ENCODE results near the gene PLXNA3.

DNA sequence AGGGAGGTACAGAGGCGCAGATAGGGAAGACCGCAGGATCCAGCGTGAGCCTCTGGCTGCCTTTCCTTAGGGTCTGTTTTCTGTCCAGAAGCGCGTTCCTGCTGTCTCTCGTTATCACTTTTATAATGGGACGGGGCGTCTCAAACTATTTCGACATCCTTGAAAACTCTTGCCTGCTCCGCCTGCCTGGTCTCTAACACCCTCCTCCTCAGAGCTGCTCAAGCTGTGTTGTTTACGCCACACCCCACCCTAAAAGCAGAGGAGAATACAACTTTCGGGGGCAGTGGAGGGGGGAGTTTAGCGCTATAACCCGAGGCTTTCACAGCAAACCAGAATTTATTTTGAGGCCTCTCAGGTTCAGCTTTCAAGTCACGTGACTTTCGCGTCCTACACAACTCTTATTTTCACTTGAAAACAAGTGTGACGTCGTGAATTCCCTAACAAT lies 58.6 kb downstream of the PLXNA3 start:
- TF ChIP-seq EP300 (IDR thresholded peaks at IDR 0.05; ENCODE audit: borderline replicate concordance in 1 of 2, low read depth in 1 of 2, low read length in 1 of 2) (no peak), MAX (IDR thresholded peaks at IDR 0.05; ENCODE audit: low read depth) (no peak), CTCF (IDR thresholded peaks at IDR 0.05) (no peak), SIN3A (IDR thresholded peaks at IDR 0.05; ENCODE audit: borderline replicate concordance, low read depth, low read length) (no peak), RFX5 (IDR thresholded peaks at IDR 0.05; ENCODE audit: low read length) (no peak), POLR2AphosphoS5 (IDR thresholded peaks at IDR 0.05; ENCODE audit: low read depth, low read length) (no peak), SMC3 (IDR thresholded peaks at IDR 0.05; ENCODE audit: low read depth, low read length) (no peak), NRF1 (IDR thresholded peaks at IDR 0.05; ENCODE audit: low read depth, low read length) (no peak), TAF1 (IDR thresholded peaks at IDR 0.05; ENCODE audit: borderline replicate concordance, low read depth, low read length) (no peak)
- TF ChIP-seq, protein P1, sequence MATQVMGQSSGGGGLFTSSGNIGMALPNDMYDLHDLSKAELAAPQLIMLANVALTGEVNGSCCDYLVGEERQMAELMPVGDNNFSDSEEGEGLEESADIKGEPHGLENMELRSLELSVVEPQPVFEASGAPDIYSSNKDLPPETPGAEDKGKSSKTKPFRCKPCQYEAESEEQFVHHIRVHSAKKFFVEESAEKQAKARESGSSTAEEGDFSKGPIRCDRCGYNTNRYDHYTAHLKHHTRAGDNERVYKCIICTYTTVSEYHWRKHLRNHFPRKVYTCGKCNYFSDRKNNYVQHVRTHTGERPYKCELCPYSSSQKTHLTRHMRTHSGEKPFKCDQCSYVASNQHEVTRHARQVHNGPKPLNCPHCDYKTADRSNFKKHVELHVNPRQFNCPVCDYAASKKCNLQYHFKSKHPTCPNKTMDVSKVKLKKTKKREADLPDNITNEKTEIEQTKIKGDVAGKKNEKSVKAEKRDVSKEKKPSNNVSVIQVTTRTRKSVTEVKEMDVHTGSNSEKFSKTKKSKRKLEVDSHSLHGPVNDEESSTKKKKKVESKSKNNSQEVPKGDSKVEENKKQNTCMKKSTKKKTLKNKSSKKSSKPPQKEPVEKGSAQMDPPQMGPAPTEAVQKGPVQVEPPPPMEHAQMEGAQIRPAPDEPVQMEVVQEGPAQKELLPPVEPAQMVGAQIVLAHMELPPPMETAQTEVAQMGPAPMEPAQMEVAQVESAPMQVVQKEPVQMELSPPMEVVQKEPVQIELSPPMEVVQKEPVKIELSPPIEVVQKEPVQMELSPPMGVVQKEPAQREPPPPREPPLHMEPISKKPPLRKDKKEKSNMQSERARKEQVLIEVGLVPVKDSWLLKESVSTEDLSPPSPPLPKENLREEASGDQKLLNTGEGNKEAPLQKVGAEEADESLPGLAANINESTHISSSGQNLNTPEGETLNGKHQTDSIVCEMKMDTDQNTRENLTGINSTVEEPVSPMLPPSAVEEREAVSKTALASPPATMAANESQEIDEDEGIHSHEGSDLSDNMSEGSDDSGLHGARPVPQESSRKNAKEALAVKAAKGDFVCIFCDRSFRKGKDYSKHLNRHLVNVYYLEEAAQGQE (IDR thresholded peaks at IDR 0.05; ENCODE audit: low read depth, low read length), result no peak

All from SK-N-SH (cell line).